ENCODE measurements around the gene GRM5. TPM values are rescaled to one million over a fixed set of nuclear protein-coding genes. Genes with fewer than 3 reads are reported as not detected.
"Not testable (repeated sequence)": the region's sequence is repeated elsewhere in the genome, so short reads cannot be mapped to it uniquely, and the experiment has no call there.

The GRM5 gene
- total RNA-seq, 1 experiment from 2014 or later: not detected

DNA sequence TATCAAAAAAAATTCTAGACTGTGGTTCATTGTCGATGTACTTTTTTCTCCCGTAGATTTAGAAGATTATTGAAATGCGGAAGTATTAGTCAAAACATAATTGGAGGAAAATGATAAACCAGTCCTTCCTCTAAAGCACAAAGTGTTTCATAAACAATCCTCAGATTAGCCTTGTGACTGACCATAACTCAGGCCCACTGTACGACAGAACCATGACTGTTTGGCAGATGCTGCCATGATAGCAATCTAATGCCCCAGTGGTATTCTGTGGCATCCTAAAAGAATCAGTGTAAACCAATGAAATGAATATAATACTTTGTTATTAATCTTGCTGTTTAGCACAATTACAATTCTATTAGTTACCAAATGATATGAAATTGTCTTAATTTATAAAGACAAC lies 601.3 kb downstream of the GRM5 start:
- ChIA-PET CTCF (no interaction called here), POLR2A (ENCODE audit: unreplicated experiment) (no interaction called here)
- H3K27me3 ChIP-seq (ENCODE audit: low read length): no peaks in the 10 kb centered on the region
- no peak overlapping the region for H2AFZ ChIP-seq (ENCODE audit: low read length)
- ATAC-seq (no peak), DNase-seq (no peak)
- no peaks in the 10 kb centered on the region for H3K36me3 ChIP-seq (ENCODE audit: low read depth, low read length)
- H3K27ac ChIP-seq (ENCODE audit: low read length): no peak overlapping the region
- H3K4me3 ChIP-seq (ENCODE audit: low read length): no peak overlapping the region
- no peaks in the 10 kb centered on the region for H3F3A ChIP-seq (ENCODE audit: low read length, unreplicated experiment)
- H3K9me3 ChIP-seq (ENCODE audit: low read length): no peaks in the 10 kb centered on the region
- H3K9me2 ChIP-seq (replicated peaks; ENCODE audit: low read length): no peaks in the 10 kb centered on the region
- no peaks in the 10 kb centered on the region for H3K79me2 ChIP-seq (ENCODE audit: low read length)
- intact Hi-C loops (cut with micrococcal nuclease): no loop called here
- BruUV-seq (replicated peaks): no TSS peak
- H3K4me2 ChIP-seq (ENCODE audit: low read length): no peak overlapping the region
- H3K4me1 ChIP-seq (ENCODE audit: insufficient read depth, low read length): no peaks in the 10 kb centered on the region
- H4K20me1 ChIP-seq (ENCODE audit: low read length): no peaks in the 10 kb centered on the region
- TF ChIP-seq EZH2 (IDR thresholded peaks at IDR 0.05; ENCODE audit: low read length, unreplicated experiment): no peak
- TF ChIP-seq, protein P1, sequence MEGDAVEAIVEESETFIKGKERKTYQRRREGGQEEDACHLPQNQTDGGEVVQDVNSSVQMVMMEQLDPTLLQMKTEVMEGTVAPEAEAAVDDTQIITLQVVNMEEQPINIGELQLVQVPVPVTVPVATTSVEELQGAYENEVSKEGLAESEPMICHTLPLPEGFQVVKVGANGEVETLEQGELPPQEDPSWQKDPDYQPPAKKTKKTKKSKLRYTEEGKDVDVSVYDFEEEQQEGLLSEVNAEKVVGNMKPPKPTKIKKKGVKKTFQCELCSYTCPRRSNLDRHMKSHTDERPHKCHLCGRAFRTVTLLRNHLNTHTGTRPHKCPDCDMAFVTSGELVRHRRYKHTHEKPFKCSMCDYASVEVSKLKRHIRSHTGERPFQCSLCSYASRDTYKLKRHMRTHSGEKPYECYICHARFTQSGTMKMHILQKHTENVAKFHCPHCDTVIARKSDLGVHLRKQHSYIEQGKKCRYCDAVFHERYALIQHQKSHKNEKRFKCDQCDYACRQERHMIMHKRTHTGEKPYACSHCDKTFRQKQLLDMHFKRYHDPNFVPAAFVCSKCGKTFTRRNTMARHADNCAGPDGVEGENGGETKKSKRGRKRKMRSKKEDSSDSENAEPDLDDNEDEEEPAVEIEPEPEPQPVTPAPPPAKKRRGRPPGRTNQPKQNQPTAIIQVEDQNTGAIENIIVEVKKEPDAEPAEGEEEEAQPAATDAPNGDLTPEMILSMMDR (conservative IDR thresholded peaks at IDR 0.05; ENCODE audit: low read depth, low read length): no peak
- TF ChIP-seq EZH2phosphoT487 (IDR thresholded peaks at IDR 0.05; ENCODE audit: borderline replicate concordance, low read length): no peak
- H3K9ac ChIP-seq (ENCODE audit: low read length): no peak overlapping the region

DNA sequence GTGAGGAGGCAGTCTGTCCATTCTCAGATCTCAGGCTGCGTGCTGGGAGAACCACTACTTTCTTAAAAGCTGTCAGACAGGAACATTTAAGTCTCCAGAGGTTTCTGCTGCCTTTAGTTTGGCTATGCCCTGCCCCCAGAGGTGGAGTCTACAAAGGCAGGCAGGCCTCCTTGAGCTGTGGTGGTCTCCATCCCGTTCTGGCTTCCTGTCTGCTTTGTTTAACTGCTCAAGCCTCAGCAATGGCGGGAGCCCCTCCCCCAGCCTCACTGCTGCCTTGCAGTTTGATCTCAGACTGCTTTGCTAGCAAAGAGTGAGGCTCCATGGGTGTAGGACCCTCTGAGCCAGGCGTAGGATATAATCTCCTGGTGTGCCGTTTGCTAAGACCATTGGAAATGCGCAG lies 602.5 kb downstream of the GRM5 start:
- POLR2A ChIA-PET (ENCODE audit: unreplicated experiment); H2AFZ ChIP-seq (ENCODE audit: low read length); H3K79me2 ChIP-seq (ENCODE audit: low read length); H3F3A ChIP-seq (ENCODE audit: low read length, unreplicated experiment); H3K4me3 ChIP-seq (ENCODE audit: low read length); ATAC-seq; H3K4me1 ChIP-seq (ENCODE audit: insufficient read depth, low read length); DNase-seq; H3K36me3 ChIP-seq (ENCODE audit: low read depth, low read length); H3K27me3 ChIP-seq (ENCODE audit: low read length); CTCF ChIA-PET; H4K20me1 ChIP-seq (ENCODE audit: low read length); H3K27ac ChIP-seq (ENCODE audit: low read length); H3K9ac ChIP-seq (ENCODE audit: low read length); intact Hi-C loops (cut with micrococcal nuclease); H3K9me2 ChIP-seq (replicated peaks; ENCODE audit: low read length); BruUV-seq (replicated peaks); H3K4me2 ChIP-seq (ENCODE audit: low read length); H3K9me3 ChIP-seq (ENCODE audit: low read length): not testable (repeated sequence)

DNA sequence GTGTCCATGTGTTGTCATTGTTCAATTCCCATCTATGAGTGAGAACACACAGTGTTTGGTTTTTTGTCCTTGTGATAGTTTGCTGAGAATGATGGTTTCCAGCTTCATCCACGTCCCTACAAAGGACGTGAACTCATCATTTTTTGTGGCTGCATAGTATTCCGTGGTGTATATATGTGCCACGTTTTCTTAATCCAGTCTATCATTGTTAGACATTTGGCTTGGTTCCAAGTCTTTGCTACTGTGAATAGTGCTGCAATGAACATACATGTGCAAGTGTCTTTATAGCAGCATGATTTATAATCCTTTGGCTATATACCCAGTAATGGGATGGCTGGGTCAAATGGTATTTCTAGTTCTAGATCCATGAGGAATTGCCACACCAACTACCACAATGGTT lies 607.7 kb downstream of the GRM5 start:
- H3K27ac ChIP-seq (ENCODE audit: low read length); H3K79me2 ChIP-seq (ENCODE audit: low read length); H3K27me3 ChIP-seq (ENCODE audit: low read length); POLR2A ChIA-PET (ENCODE audit: unreplicated experiment); H3K4me1 ChIP-seq (ENCODE audit: insufficient read depth, low read length); H3K9me2 ChIP-seq (replicated peaks; ENCODE audit: low read length); H3K36me3 ChIP-seq (ENCODE audit: low read depth, low read length); H3K9ac ChIP-seq (ENCODE audit: low read length); BruUV-seq (replicated peaks); H2AFZ ChIP-seq (ENCODE audit: low read length); CTCF ChIA-PET; intact Hi-C loops (cut with micrococcal nuclease); H3F3A ChIP-seq (ENCODE audit: low read length, unreplicated experiment); H3K4me2 ChIP-seq (ENCODE audit: low read length); H3K9me3 ChIP-seq (ENCODE audit: low read length); H4K20me1 ChIP-seq (ENCODE audit: low read length); ATAC-seq; DNase-seq; H3K4me3 ChIP-seq (ENCODE audit: low read length): not testable (repeated sequence)

DNA sequence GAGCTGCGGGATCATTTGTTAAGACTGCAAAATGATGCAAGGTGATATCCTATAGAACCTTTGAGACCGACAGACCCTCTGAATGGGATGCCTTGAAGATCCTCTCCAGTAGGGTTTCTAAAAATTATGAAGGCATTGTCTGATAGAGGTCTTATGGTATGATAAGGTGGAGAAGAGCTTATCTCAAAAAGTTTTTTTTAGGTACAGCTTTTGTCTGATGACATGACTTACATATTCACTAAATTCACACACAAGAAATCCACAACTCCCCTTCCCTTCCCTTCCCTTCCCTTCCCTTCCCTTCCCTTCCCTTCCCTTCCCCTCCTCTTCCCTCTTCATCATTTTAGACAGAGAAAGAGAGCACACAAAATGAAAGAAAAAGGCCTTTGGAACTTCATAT lies 609.8 kb downstream of the GRM5 start:
- no peak overlapping the region for H3K4me3 ChIP-seq (ENCODE audit: low read length)
- DNase-seq (no peak), ATAC-seq (no peak)
- BruUV-seq (replicated peaks): no TSS peak
- H3K4me2 ChIP-seq (ENCODE audit: low read length): no peak overlapping the region
- no peaks in the 10 kb centered on the region for H3F3A ChIP-seq (ENCODE audit: low read length, unreplicated experiment)
- no peaks in the 10 kb centered on the region for H3K36me3 ChIP-seq (ENCODE audit: low read depth, low read length)
- no peaks in the 10 kb centered on the region for H3K79me2 ChIP-seq (ENCODE audit: low read length)
- no peaks in the 10 kb centered on the region for H3K27me3 ChIP-seq (ENCODE audit: low read length)
- H3K9me2 ChIP-seq (replicated peaks; ENCODE audit: low read length): no peaks in the 10 kb centered on the region
- no peak overlapping the region for H3K9ac ChIP-seq (ENCODE audit: low read length)
- H2AFZ ChIP-seq (ENCODE audit: low read length): no peak overlapping the region
- POLR2A ChIA-PET (ENCODE audit: unreplicated experiment): no interaction called here
- no peak overlapping the region for H3K27ac ChIP-seq (ENCODE audit: low read length)
- H3K4me1 ChIP-seq (ENCODE audit: insufficient read depth, low read length): no peaks in the 10 kb centered on the region
- intact Hi-C loops (cut with micrococcal nuclease): no loop called here
- TF ChIP-seq, protein P1 (conservative IDR thresholded peaks at IDR 0.05; ENCODE audit: low read depth, low read length): no peak
- no peak for TF ChIP-seq EZH2phosphoT487 (IDR thresholded peaks at IDR 0.05; ENCODE audit: borderline replicate concordance, low read length)
- TF ChIP-seq EZH2 (IDR thresholded peaks at IDR 0.05; ENCODE audit: low read length, unreplicated experiment): no peak
- no peaks in the 10 kb centered on the region for H3K9me3 ChIP-seq (ENCODE audit: low read length)
- CTCF ChIA-PET: interaction anchor here (0.6 kb wide), 1 partner anchor 27 kb away, joined by 4 read pairs; no protein-coding TSS in a partner anchor
- H4K20me1 ChIP-seq (ENCODE audit: low read length): no peaks in the 10 kb centered on the region

Data from PC-3 (cell line).